HCT116 (cell line): ENCODE data around the gene CFAP54. TPM values are rescaled to one million over a fixed set of nuclear protein-coding genes. Genes with fewer than 3 reads are reported as not detected.

Experiments
- ATAC-seq: fragments of 200-7000 bp; cut with Tn5 transposase; 2 replicates; pipeline ENCODE4 v1.9.1; 2020; ENCODE audit warnings: mild to moderate bottlenecking, moderate library complexity
- BruUV-seq: library from RNA; stranded (reverse); fragments of 400-500 nt; replicated peaks from 2 replicates; lab custom pipeline; 2021; lab: Mats Ljungman, UMichigan
- CTCF ChIA-PET: fragments of 300-600 bp; sonication (Branson Sonifier 250); formaldehyde crosslinking; loops from one replicate; lab custom pipeline; 2021; ENCODE audit warnings: antibody characterized with exemption; lab: Charles Lee
- POLR2A ChIA-PET: fragments of 300-600, 350-600 bp; sonication (Branson Sonifier 250); formaldehyde crosslinking; loops from one replicate; lab custom pipeline; 2021; ENCODE audit warnings: antibody characterized with exemption; lab: Charles Lee
- RAD21 ChIA-PET, 2 experiments: fragments of 300-600 bp; sonication (Branson Sonifier 250); formaldehyde crosslinking; loops; one replicate each; lab custom pipeline; 2023; ENCODE audit warnings: low total read pairs in 2 of 2; ENCODE audit not compliant: uncharacterized antibody in 2 of 2, unreplicated experiment in 2 of 2, low non-redundant PET in 1 of 2; lab: Charles Lee
- DNase-seq: peaks from one replicate; pipeline ENCODE4 v3.0.0-alpha.2; 2010; ENCODE audit warnings: low read depth, low spot score
- H2AFZ ChIP-seq: fragments of 200-600 bp; shearing (Covaris generic), sonication (generic); 2 replicates; pipeline ENCODE4 v1.6.1; 2017; ENCODE audit warnings: low read depth, mixed run types, mixed read lengths, antibody characterized with exemption, low read length; ENCODE audit not compliant: poor library complexity, severe bottlenecking
- H3K27ac ChIP-seq: 2 replicates; pipeline ENCODE4 v1.5.1; 2012; ENCODE audit warnings: low read depth, low read length
- H3K27me3 ChIP-seq: fragments of 200-600 bp; sonication (generic); 2 replicates; pipeline ENCODE4 v1.6.1; 2016; ENCODE audit warnings: mixed run types, low read length, mixed read lengths; ENCODE audit not compliant: insufficient read depth
- H3K36me3 ChIP-seq, 2 experiments: fragments of 200-500 bp in 1 of 2; fragments of 200-600 bp in 1 of 2; sonication (Bioruptor generic) in 1 of 2; sonication (generic) in 1 of 2; 2 replicates each; pipeline versions ENCODE4 v1.5.1 to v1.6.1; 2014 to 2016; ENCODE audit warnings: low read length in 2 of 2, inconsistent platforms in 1 of 2, mixed read lengths in 1 of 2, mixed run types in 1 of 2; ENCODE audit not compliant: insufficient read depth in 2 of 2, control insufficient read depth in 1 of 2
- H3K4me1 ChIP-seq, 2 experiments: fragments of 200-600 bp in 1 of 2; sonication (generic) in 1 of 2; 2 replicates each; pipeline versions ENCODE4 v1.5.1 to v1.6.1; 2012 to 2017; ENCODE audit warnings: low read length in 2 of 2, inconsistent platforms in 1 of 2, mild to moderate bottlenecking in 1 of 2, mixed read lengths in 1 of 2, mixed run types in 1 of 2, moderate library complexity in 1 of 2; ENCODE audit not compliant: insufficient read depth in 2 of 2, control insufficient read depth in 1 of 2
- H3K4me2 ChIP-seq: fragments of 200-600 bp; sonication (generic); 2 replicates; pipeline ENCODE4 v1.6.1; 2017; ENCODE audit warnings: mixed run types, low read length, mixed read lengths
- H3K4me3 ChIP-seq, 2 experiments: fragments of 200-600 bp in 1 of 2; sonication (generic) in 1 of 2; replicated peaks in 1 of 2; 2 replicates each; pipeline ENCODE4 v1.5.1; 2011 to 2016; ENCODE audit warnings: low read length in 2 of 2, control low read depth in 1 of 2, low read depth in 1 of 2, mild to moderate bottlenecking in 1 of 2, mixed read lengths in 1 of 2, mixed run types in 1 of 2
- H3K79me2 ChIP-seq: fragments of 200-600 bp; sonication (generic); 2 replicates; pipeline ENCODE4 v1.6.1; 2017; ENCODE audit warnings: mild to moderate bottlenecking, mixed run types, low read length, moderate library complexity, mixed read lengths; ENCODE audit not compliant: insufficient read depth
- H3K9ac ChIP-seq: fragments of 200-600 bp; sonication (generic); 2 replicates; pipeline ENCODE4 v1.6.1; 2016; ENCODE audit warnings: low read length, mixed read lengths
- H3K9me2 ChIP-seq: fragments of 200-600 bp; sonication (generic), shearing (Covaris generic); 2 replicates; pipeline ENCODE4 v1.6.1; 2017; ENCODE audit warnings: mixed run types, mild to moderate bottlenecking, moderate library complexity; ENCODE audit not compliant: insufficient read depth
- H3K9me3 ChIP-seq, 2 experiments: fragments of 200-500 bp in 1 of 2; fragments of 200-600 bp in 1 of 2; sonication (Bioruptor generic) in 1 of 2; sonication (generic) in 1 of 2; 2 replicates each; pipeline ENCODE4 v1.6.1; 2014 to 2017; ENCODE audit warnings: low read length in 2 of 2, mixed read lengths in 2 of 2, inconsistent platforms in 1 of 2, low read depth in 1 of 2, mild to moderate bottlenecking in 1 of 2, mixed run types in 1 of 2, moderate library complexity in 1 of 2; ENCODE audit not compliant: control insufficient read depth in 1 of 2, insufficient read depth in 1 of 2
- H4K20me1 ChIP-seq: fragments of 200-600 bp; sonication (generic), shearing (Covaris generic); 2 replicates; pipeline ENCODE4 v1.6.1; 2017; ENCODE audit warnings: mixed run types, mild to moderate bottlenecking, moderate library complexity; ENCODE audit not compliant: insufficient read depth
- EGR1 ChIP-seq: IDR thresholded peaks from 2 replicates; pipeline ENCODE4 v1.6.1; 2012; ENCODE audit warnings: low read depth
- ELF1 ChIP-seq: IDR thresholded peaks from 2 replicates; pipeline ENCODE4 v1.6.1; 2012; ENCODE audit warnings: low read depth, borderline replicate concordance
- EZH2 ChIP-seq: fragments of 200-600 bp; sonication (generic); IDR thresholded peaks from 2 replicates; pipeline ENCODE4 v1.6.1; 2017; ENCODE audit warnings: antibody characterized with exemption, mixed run types
- EZH2phosphoT487 ChIP-seq: fragments of 200-600 bp; IDR thresholded peaks from 2 replicates; pipeline ENCODE4 v1.6.1; 2018; ENCODE audit warnings: antibody characterized with exemption, borderline replicate concordance
- JUND ChIP-seq: IDR thresholded peaks from 2 replicates; pipeline ENCODE4 v1.6.1; 2012
- RAD21 ChIP-seq: IDR thresholded peaks from 2 replicates; pipeline ENCODE4 v1.6.1; 2012; ENCODE audit warnings: low read depth, mild to moderate bottlenecking
- SP1 ChIP-seq: IDR thresholded peaks from 2 replicates; pipeline ENCODE4 v1.6.1; 2012; ENCODE audit warnings: low read depth
- SRF ChIP-seq: IDR thresholded peaks from 2 replicates; pipeline ENCODE4 v1.6.1; 2012; ENCODE audit warnings: low read depth
- TCF7L2 ChIP-seq: IDR thresholded peaks from 2 replicates; pipeline ENCODE4 v1.7.0; 2011; ENCODE audit warnings: borderline replicate concordance, inconsistent platforms; ENCODE audit not compliant: insufficient read depth, insufficient read length; ENCODE audit errors: extremely low read depth
- YY1 ChIP-seq: IDR thresholded peaks from 2 replicates; pipeline ENCODE4 v1.6.1; 2011; ENCODE audit warnings: low read length, low read depth, moderate library complexity, mild to moderate bottlenecking; ENCODE audit not compliant: insufficient replicate concordance; ENCODE audit errors: extremely low read depth
- intact Hi-C: fragments of 100-400 bp; cut with micrococcal nuclease; formaldehyde crosslinking; loops from 2 replicates; pipeline ENCODE4 v1.10.0; 2022
- total RNA-seq: library from RNA; stranded (reverse); gene quantifications from one replicate; pipeline ENCODE4 v1.2.1, GENCODE V29; 2021; ENCODE audit not compliant: unreplicated experiment
- TF ChIP-seq, protein P1 (sequence below): IDR thresholded peaks from 2 replicates; pipeline ENCODE4 v1.6.1; 2011; ENCODE audit warnings: mild to moderate bottlenecking, low read length, moderate library complexity; ENCODE audit not compliant: insufficient replicate concordance; ENCODE audit errors: extremely low read depth

CFAP54 gene
- total RNA-seq, 1 experiment from 2014 or later: 0.25 TPM

DNA sequence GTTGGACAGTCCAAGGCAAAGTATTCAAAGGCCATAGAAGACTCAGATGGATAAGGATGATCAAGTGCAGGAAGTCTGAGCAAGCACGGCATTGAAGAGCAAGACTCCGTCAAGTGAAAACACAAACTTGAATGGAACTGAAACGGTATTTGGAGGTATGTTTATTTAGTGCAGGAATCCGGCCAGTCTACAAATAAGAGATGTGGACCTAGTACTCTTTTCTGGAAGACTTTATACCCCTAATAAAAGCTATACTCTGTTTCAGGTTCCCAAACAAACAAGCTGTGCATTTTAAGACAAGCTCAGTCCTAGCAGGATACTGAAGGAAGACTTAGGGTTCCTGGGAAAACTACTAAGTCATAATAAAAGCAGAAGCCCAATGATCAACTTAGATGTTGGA lies 316.9 kb downstream of the CFAP54 start:
- Histone ChIP-seq H2AFZ (no peak overlapping the region), H3K4me2 (no peak overlapping the region), H3K9me2 (no peaks in the 10 kb centered on the region), H3K9me3 (no peaks in the 10 kb centered on the region), H3K27me3 (0 out of 2 replicates have a peak, but pooled peaks cover 6% of the 10 kb centered on the region), H3K36me3 (no peaks in the 10 kb centered on the region), H3K27ac (no peak overlapping the region), H3K4me3 (no peak overlapping the region), H3K4me1 (0 out of 4 replicates have a peak, but pooled peaks cover 0 to 3% of the 10 kb centered on the region in 2 experiments), H3K79me2 (no peaks in the 10 kb centered on the region), H3K9ac (no peak overlapping the region), H4K20me1 (no peaks in the 10 kb centered on the region)
- DNase-seq: no peak
- RAD21 ChIA-PET: no interaction called here
- CTCF ChIA-PET: no interaction called here
- no peak for ATAC-seq
- no TSS peak for BruUV-seq
- intact Hi-C loops: no loop called here
- POLR2A ChIA-PET: no interaction called here
- TF ChIP-seq EZH2phosphoT487 (no peak), YY1 (no peak), TCF7L2 (no peak), ELF1 (no peak), SRF (no peak), EZH2 (no peak), RAD21 (no peak), JUND (no peak), SP1 (no peak), EGR1 (no peak)
- TF ChIP-seq, protein P1, sequence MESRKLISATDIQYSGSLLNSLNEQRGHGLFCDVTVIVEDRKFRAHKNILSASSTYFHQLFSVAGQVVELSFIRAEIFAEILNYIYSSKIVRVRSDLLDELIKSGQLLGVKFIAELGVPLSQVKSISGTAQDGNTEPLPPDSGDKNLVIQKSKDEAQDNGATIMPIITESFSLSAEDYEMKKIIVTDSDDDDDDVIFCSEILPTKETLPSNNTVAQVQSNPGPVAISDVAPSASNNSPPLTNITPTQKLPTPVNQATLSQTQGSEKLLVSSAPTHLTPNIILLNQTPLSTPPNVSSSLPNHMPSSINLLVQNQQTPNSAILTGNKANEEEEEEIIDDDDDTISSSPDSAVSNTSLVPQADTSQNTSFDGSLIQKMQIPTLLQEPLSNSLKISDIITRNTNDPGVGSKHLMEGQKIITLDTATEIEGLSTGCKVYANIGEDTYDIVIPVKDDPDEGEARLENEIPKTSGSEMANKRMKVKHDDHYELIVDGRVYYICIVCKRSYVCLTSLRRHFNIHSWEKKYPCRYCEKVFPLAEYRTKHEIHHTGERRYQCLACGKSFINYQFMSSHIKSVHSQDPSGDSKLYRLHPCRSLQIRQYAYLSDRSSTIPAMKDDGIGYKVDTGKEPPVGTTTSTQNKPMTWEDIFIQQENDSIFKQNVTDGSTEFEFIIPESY: no peak
- TF ChIP-seq, all 23 proteins: peak for 0
